MM.1S (cell line): ENCODE data around the gene ISLR.

ENCODE experiments used
- EZH2 ChIP-seq: fragments of 300-600 bp; sonication (generic); optimal IDR thresholded peaks from 2 replicates; pipeline ENCODE3; 2017; ENCODE audit warnings: low read depth, mild to moderate bottlenecking, antibody characterized with exemption, low read length, mixed read lengths
- TF ChIP-seq, protein P1 (sequence below): fragments of 300-600 bp; sonication (generic); IDR thresholded peaks from 2 replicates; pipeline ENCODE4 v1.5.1; 2016; ENCODE audit warnings: antibody characterized with exemption, low read length, mixed read lengths

DNA sequence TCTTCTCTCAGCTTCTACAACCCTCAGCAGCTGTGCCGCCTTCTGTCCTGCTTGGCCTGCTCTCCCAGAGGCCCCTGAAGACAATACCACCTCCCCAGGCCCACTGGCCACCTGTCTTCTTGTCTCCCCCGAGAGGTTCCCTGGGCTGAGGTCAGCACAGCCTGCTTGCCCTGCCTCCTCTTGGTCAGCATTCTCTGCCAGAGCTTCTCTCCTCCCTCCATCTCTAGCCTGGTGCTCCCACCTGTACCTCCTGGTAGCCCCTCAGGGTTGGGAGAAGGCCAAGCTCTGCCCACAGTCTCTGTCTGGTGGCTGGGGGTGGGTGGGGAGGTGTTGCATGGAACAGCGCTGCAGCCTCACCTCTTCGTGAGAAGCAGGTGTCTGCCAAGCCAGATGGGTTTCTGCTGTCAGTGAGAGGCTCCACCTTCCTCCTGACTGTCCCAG, 5.6 kb upstream of the ISLR start:
- no peak for TF ChIP-seq EZH2
- TF ChIP-seq, protein P1, sequence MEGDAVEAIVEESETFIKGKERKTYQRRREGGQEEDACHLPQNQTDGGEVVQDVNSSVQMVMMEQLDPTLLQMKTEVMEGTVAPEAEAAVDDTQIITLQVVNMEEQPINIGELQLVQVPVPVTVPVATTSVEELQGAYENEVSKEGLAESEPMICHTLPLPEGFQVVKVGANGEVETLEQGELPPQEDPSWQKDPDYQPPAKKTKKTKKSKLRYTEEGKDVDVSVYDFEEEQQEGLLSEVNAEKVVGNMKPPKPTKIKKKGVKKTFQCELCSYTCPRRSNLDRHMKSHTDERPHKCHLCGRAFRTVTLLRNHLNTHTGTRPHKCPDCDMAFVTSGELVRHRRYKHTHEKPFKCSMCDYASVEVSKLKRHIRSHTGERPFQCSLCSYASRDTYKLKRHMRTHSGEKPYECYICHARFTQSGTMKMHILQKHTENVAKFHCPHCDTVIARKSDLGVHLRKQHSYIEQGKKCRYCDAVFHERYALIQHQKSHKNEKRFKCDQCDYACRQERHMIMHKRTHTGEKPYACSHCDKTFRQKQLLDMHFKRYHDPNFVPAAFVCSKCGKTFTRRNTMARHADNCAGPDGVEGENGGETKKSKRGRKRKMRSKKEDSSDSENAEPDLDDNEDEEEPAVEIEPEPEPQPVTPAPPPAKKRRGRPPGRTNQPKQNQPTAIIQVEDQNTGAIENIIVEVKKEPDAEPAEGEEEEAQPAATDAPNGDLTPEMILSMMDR, result no peak
